SK-N-SH (cell line): Measurements from ENCODE around the gene ABCA1. TPM values are rescaled to one million over a fixed set of nuclear protein-coding genes. Genes with fewer than 3 reads are reported as not detected.

Source experiments
- CTCF ChIA-PET: fragments of 300-600, 350-600 bp; formaldehyde crosslinking; extraction: SDS; loops from one replicate; lab custom pipeline; 2021; lab: Yijun Ruan, JAX
- POLR2A ChIA-PET: fragments of 350-600 bp; sonication (Branson Sonifier 250); formaldehyde crosslinking; extraction: SDS; loops from one replicate; lab custom pipeline; 2020; ENCODE audit warnings: antibody characterized with exemption, inconsistent platforms; lab: Yijun Ruan, JAX
- DNase-seq: peaks from one replicate; pipeline ENCODE4 v3.0.0; 2012
- H2AFZ ChIP-seq: fragments of 200-600 bp; sonication (generic); 2 replicates; pipeline ENCODE4 v1.8.1; 2016; ENCODE audit warnings: antibody characterized with exemption, mild to moderate bottlenecking, low read depth
- H3F3A ChIP-seq: fragments of 200-600 bp; sonication (generic); replicated peaks from 2 replicates; pipeline ENCODE3; 2016; ENCODE audit warnings: antibody characterized with exemption, mild to moderate bottlenecking; ENCODE audit not compliant: insufficient read depth
- H3K27ac ChIP-seq, 2 experiments: fragments of 200-500 bp in 1 of 2; fragments of 200-600 bp in 1 of 2; sonication (Bioruptor generic) in 1 of 2; sonication (generic), shearing (Covaris generic) in 1 of 2; 2 replicates each; pipeline versions ENCODE4 v1.5.1 to v1.6.1; 2014 to 2016; ENCODE audit warnings: low read depth in 2 of 2, inconsistent platforms in 1 of 2, low read length in 1 of 2, mild to moderate bottlenecking in 1 of 2, mixed read lengths in 1 of 2
- H3K27me3 ChIP-seq: fragments of 200-600 bp; sonication (generic), shearing (Covaris generic); 2 replicates; pipeline ENCODE4 v1.6.1; 2016; ENCODE audit warnings: mixed run types; ENCODE audit not compliant: insufficient read depth
- H3K36me3 ChIP-seq, 2 experiments: fragments of 200-500 bp in 1 of 2; fragments of 200-600 bp in 1 of 2; sonication (Bioruptor generic) in 1 of 2; sonication (generic) in 1 of 2; replicated peaks in 1 of 2; 2 replicates each; pipeline versions ENCODE3 to v1.5.1; 2014 to 2016; ENCODE audit warnings: low read length in 1 of 2, mild to moderate bottlenecking in 1 of 2; ENCODE audit not compliant: insufficient read depth in 2 of 2, control insufficient read depth in 1 of 2
- H3K4me1 ChIP-seq, 2 experiments: fragments of 200-500 bp in 1 of 2; fragments of 200-600 bp in 1 of 2; sonication (Bioruptor generic) in 1 of 2; sonication (generic), shearing (Covaris generic) in 1 of 2; 2 replicates each; pipeline versions ENCODE4 v1.5.1 to v1.6.1; 2014 to 2016; ENCODE audit warnings: low read depth in 1 of 2, low read length in 1 of 2, mixed run types in 1 of 2; ENCODE audit not compliant: insufficient read depth in 2 of 2, control insufficient read depth in 1 of 2
- H3K4me2 ChIP-seq: fragments of 200-600 bp; sonication (generic), shearing (Covaris generic); 2 replicates; pipeline ENCODE4 v1.6.1; 2017; ENCODE audit warnings: mixed run types
- H3K4me3 ChIP-seq, 2 experiments: fragments of 200-500 bp in 1 of 2; fragments of 200-600 bp in 1 of 2; sonication (Bioruptor generic) in 1 of 2; sonication (generic), shearing (Covaris generic) in 1 of 2; 2 replicates each; pipeline versions ENCODE4 v1.5.1 to v1.8.1; 2014 to 2016; ENCODE audit warnings: low read depth in 2 of 2, inconsistent platforms in 1 of 2, low read length in 1 of 2, mild to moderate bottlenecking in 1 of 2, mixed read lengths in 1 of 2, moderate library complexity in 1 of 2
- H3K79me2 ChIP-seq: fragments of 200-600 bp; sonication (generic); 2 replicates; pipeline ENCODE4 v1.8.1; 2017; ENCODE audit warnings: mild to moderate bottlenecking; ENCODE audit not compliant: insufficient read depth
- H3K9ac ChIP-seq: fragments of 200-600 bp; sonication (generic); 2 replicates; pipeline ENCODE4 v1.6.1; 2017; ENCODE audit warnings: mixed run types
- H3K9me2 ChIP-seq: fragments of 200-600 bp; sonication (generic); 2 replicates; pipeline ENCODE4 v1.6.1; 2017; ENCODE audit warnings: mixed run types
- H3K9me3 ChIP-seq: fragments of 200-600 bp; sonication (generic); 2 replicates; pipeline ENCODE4 v1.6.1; 2017; ENCODE audit warnings: mixed run types, mild to moderate bottlenecking, moderate library complexity
- H4K20me1 ChIP-seq: fragments of 200-600 bp; sonication (generic); 2 replicates; pipeline ENCODE4 v1.6.1; 2017; ENCODE audit warnings: mild to moderate bottlenecking, mixed run types; ENCODE audit not compliant: insufficient read depth
- FOSL2 ChIP-seq: IDR thresholded peaks from 2 replicates; pipeline ENCODE4 v1.4.0; 2012; ENCODE audit warnings: low read depth, mild to moderate bottlenecking, moderate library complexity, borderline replicate concordance
- FOXM1 ChIP-seq: IDR thresholded peaks from 2 replicates; pipeline ENCODE4 v1.4.0; 2012; ENCODE audit warnings: low read depth, mild to moderate bottlenecking
- IRF3 ChIP-seq: fragments of 150-350 bp; IDR thresholded peaks from 2 replicates; pipeline ENCODE4 v1.6.1; 2016; ENCODE audit warnings: mild to moderate bottlenecking, low read depth, low read length
- NRF1 ChIP-seq: IDR thresholded peaks from 2 replicates; pipeline ENCODE4 v1.6.1; 2012; ENCODE audit warnings: low read depth, mild to moderate bottlenecking, low read length
- POLR2AphosphoS5 ChIP-seq: IDR thresholded peaks from 2 replicates; pipeline ENCODE4 v1.6.1; 2012; ENCODE audit warnings: low read depth, low read length
- RFX5 ChIP-seq: IDR thresholded peaks from 2 replicates; pipeline ENCODE4 v1.6.1; 2012; ENCODE audit warnings: mild to moderate bottlenecking, improper control_type of control experiment, low read length
- SMC3 ChIP-seq: IDR thresholded peaks from 2 replicates; pipeline ENCODE4 v1.6.1; 2012; ENCODE audit warnings: low read depth, low read length, improper control_type of control experiment
- TAF1 ChIP-seq: IDR thresholded peaks from 2 replicates; pipeline ENCODE4 v1.6.1; 2012; ENCODE audit warnings: low read depth, mild to moderate bottlenecking, low read length, moderate library complexity, borderline replicate concordance
- TEAD4 ChIP-seq: IDR thresholded peaks from 2 replicates; pipeline ENCODE4 v1.4.0; 2012; ENCODE audit warnings: mild to moderate bottlenecking, borderline replicate concordance; ENCODE audit not compliant: insufficient read depth
- ZBTB33 ChIP-seq: IDR thresholded peaks from 2 replicates; pipeline ENCODE4 v1.4.0; 2012; ENCODE audit warnings: low read depth, borderline replicate concordance
- WGBS: methylation state at CpG from one replicate; pipeline ENCODE4 v1.1.6; 2017; ENCODE audit warnings: low lambda C conversion rate; 5-methylcytosine and 5-hydroxymethylcytosine counted together
- polyA plus RNA-seq, 3 experiments: library from polyadenylated mRNA; depleted of rRNA; stranded (reverse); fragments of >200 nt; gene quantifications; 2 replicates each; pipeline ENCODE4 v1.2.3, GENCODE V29; 2012
- TF ChIP-seq, protein P1 (sequence below): IDR thresholded peaks from 2 replicates; pipeline ENCODE4; 2012
- TF ChIP-seq, protein P2 (sequence below): IDR thresholded peaks from 2 replicates; pipeline ENCODE4 v1.4.0; 2012; ENCODE audit warnings: low read depth, borderline replicate concordance
- TF ChIP-seq, protein P3 (sequence below): fragments of 150-350 bp; IDR thresholded peaks from 2 replicates; pipeline ENCODE4 v1.6.1; 2017; ENCODE audit warnings: antibody characterized with exemption, low read length, low read depth, borderline replicate concordance
- TF ChIP-seq, protein P4 (sequence below): IDR thresholded peaks from 2 replicates; pipeline ENCODE4 v1.4.0; 2012; ENCODE audit warnings: low read depth
- TF ChIP-seq, protein P5 (sequence below): fragments of 200-600 bp; sonication (generic); IDR thresholded peaks from 2 replicates; pipeline ENCODE4 v1.6.1; 2017; ENCODE audit warnings: antibody characterized with exemption, mild to moderate bottlenecking, moderate library complexity

Gene ABCA1
- polyA plus RNA-seq, 1 of the 3 experiments (the other 2 are of a cell fraction) = 5.3 TPM

- TF ChIP-seq IRF3 (no peak), TEAD4 (no peak), FOXM1 (no peak), FOSL2 (no peak), SMC3 (no peak), RFX5 (no peak), TAF1 (no peak), ZBTB33 (no peak), POLR2AphosphoS5 (no peak), NRF1 (no peak)
- TF ChIP-seq, protein P1, sequence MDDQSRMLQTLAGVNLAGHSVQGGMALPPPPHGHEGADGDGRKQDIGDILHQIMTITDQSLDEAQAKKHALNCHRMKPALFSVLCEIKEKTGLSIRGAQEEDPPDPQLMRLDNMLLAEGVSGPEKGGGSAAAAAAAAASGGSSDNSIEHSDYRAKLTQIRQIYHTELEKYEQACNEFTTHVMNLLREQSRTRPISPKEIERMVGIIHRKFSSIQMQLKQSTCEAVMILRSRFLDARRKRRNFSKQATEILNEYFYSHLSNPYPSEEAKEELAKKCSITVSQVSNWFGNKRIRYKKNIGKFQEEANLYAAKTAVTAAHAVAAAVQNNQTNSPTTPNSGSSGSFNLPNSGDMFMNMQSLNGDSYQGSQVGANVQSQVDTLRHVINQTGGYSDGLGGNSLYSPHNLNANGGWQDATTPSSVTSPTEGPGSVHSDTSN = no peak
- TF ChIP-seq, protein P2, sequence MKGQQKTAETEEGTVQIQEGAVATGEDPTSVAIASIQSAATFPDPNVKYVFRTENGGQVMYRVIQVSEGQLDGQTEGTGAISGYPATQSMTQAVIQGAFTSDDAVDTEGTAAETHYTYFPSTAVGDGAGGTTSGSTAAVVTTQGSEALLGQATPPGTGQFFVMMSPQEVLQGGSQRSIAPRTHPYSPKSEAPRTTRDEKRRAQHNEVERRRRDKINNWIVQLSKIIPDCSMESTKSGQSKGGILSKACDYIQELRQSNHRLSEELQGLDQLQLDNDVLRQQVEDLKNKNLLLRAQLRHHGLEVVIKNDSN = no peak
- TF ChIP-seq, protein P3, sequence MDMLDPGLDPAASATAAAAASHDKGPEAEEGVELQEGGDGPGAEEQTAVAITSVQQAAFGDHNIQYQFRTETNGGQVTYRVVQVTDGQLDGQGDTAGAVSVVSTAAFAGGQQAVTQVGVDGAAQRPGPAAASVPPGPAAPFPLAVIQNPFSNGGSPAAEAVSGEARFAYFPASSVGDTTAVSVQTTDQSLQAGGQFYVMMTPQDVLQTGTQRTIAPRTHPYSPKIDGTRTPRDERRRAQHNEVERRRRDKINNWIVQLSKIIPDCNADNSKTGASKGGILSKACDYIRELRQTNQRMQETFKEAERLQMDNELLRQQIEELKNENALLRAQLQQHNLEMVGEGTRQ = no peak
- TF ChIP-seq, protein P4, sequence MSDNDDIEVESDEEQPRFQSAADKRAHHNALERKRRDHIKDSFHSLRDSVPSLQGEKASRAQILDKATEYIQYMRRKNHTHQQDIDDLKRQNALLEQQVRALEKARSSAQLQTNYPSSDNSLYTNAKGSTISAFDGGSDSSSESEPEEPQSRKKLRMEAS = no peak
- TF ChIP-seq, protein P5, sequence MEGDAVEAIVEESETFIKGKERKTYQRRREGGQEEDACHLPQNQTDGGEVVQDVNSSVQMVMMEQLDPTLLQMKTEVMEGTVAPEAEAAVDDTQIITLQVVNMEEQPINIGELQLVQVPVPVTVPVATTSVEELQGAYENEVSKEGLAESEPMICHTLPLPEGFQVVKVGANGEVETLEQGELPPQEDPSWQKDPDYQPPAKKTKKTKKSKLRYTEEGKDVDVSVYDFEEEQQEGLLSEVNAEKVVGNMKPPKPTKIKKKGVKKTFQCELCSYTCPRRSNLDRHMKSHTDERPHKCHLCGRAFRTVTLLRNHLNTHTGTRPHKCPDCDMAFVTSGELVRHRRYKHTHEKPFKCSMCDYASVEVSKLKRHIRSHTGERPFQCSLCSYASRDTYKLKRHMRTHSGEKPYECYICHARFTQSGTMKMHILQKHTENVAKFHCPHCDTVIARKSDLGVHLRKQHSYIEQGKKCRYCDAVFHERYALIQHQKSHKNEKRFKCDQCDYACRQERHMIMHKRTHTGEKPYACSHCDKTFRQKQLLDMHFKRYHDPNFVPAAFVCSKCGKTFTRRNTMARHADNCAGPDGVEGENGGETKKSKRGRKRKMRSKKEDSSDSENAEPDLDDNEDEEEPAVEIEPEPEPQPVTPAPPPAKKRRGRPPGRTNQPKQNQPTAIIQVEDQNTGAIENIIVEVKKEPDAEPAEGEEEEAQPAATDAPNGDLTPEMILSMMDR = no peak
- POLR2A ChIA-PET = no interaction called here
These were observed 108.9 kb downstream of the ABCA1 start for GRCh38 chr9:104819033-104819432.

More at GRCh38 chr9:104819033-104819432, 108.9 kb downstream of the ABCA1 start:
- Histone ChIP-seq H3K4me2 (no peak overlapping the region), H3K79me2 (no peaks in the 10 kb centered on the region), H3K27ac (no peak overlapping the region), H3K9me2 (no peaks in the 10 kb centered on the region), H3K4me3 (no peak overlapping the region), H4K20me1 (no peaks in the 10 kb centered on the region), H3K9me3 (no peaks in the 10 kb centered on the region), H3K27me3 (no peaks in the 10 kb centered on the region), H2AFZ (no peak overlapping the region), H3K9ac (no peak overlapping the region), H3K4me1 (peaks cover 0 to 4% of the 10 kb centered on the region in 2 experiments; a peak in 1 of 4 replicates), H3K36me3 (peaks cover 11 to 72% of the 10 kb centered on the region in 2 experiments), H3F3A (no peaks in the 10 kb centered on the region)
- WGBS = 85% methylated on average over 3 of the region's 3 CpGs
- DNase-seq = no peak
- CTCF ChIA-PET = interaction anchor here (3.8 kb wide), 1 partner anchor 11 kb away, joined by 21 read pairs; no protein-coding TSS in a partner anchor
